Body of pancreas (tissue), 4 donors: ENCODE results near the gene SRPK3. TPM values are rescaled to one million over a fixed set of nuclear protein-coding genes. Genes with fewer than 3 reads are reported as not detected.

ENCODE experiments used
- ATAC-seq: fragments of 150-250 bp; one replicate; pipeline ENCODE4 v1.9.1; 2016
- DNase-seq, 4 donors: peaks; one replicate each; pipeline ENCODE4 v3.0.0-alpha.2; 2019
- H3K27ac ChIP-seq, 4 donors: fragments of 200-600 bp; sonication (generic); 1 replicate in 3 of 4; 2 replicates in 1 of 4; pipeline versions ENCODE4 v1.5.1 to v1.6.1; 2016 to 2019; ENCODE audit warnings: mild to moderate bottlenecking in 1 of 4, mixed read lengths in 1 of 4, moderate library complexity in 1 of 4
- H3K27me3 ChIP-seq, 2 donors: fragments of 200-600 bp; sonication (generic); one replicate each; pipeline ENCODE4 v1.6.0; 2016; ENCODE audit warnings: mild to moderate bottlenecking in 1 of 2
- H3K36me3 ChIP-seq, 2 donors: fragments of 200-600 bp; sonication (generic); replicated peaks in 1 of 2; 2 replicates each; pipeline ENCODE4 v1.5.1; 2016; ENCODE audit warnings: low read depth in 2 of 2; ENCODE audit not compliant: insufficient read depth in 1 of 2
- H3K4me1 ChIP-seq: fragments of 200-600 bp; sonication (generic); one replicate; pipeline ENCODE4 v1.6.0; 2016
- H3K4me3 ChIP-seq, 2 donors: fragments of 200-600 bp; sonication (generic); 1 replicate in 1 of 2; 2 replicates in 1 of 2; pipeline ENCODE4 v1.5.1; 2016 to 2019
- H3K9me3 ChIP-seq, 3 donors: fragments of 200-600 bp; sonication (generic); 1 replicate in 2 of 3; 2 replicates in 1 of 3; pipeline ENCODE4 v1.5.1; 2016
- CTCF ChIP-seq, 7 experiments: fragments of 450-650 bp in 4 of 7; fragments of 200-600 bp in 3 of 7; sonication (generic) in 3 of 7; IDR thresholded peaks; one replicate each; pipeline ENCODE4 v1.5.1; 2016 to 2019; ENCODE audit warnings: antibody characterized with exemption in 7 of 7
- POLR2A ChIP-seq, 3 donors: fragments of 450-650 bp; IDR thresholded peaks; one replicate each; pipeline ENCODE4 v1.6.1; 2016; ENCODE audit warnings: antibody characterized with exemption in 3 of 3, mild to moderate bottlenecking in 2 of 3
- whole genome bisulfite sequencing, 2 donors: methylation state at CpG; one replicate each; pipeline ENCODE4 v1.1.5; 2017; 5-methylcytosine and 5-hydroxymethylcytosine counted together
- intact Hi-C: fragments of 100-400 bp; cut with DNase I; formaldehyde crosslinking; loops from one replicate; pipeline ENCODE4 v1.15.1; 2023
- total RNA-seq, 2 donors: library from RNA; depleted of rRNA; stranded (reverse); fragments of >200 nt; gene quantifications; one replicate each; pipeline ENCODE4 v1.1.0, GENCODE V29; 2016

The SRPK3 gene
- total RNA-seq, 2 donors from 2014 or later = not detected

GRCh38 chrX:153793291-153793690 is 12.4 kb downstream of the SRPK3 start:
- TF ChIP-seq POLR2A (IDR thresholded peaks at IDR 0.05) (no peak), CTCF (IDR thresholded peaks at IDR 0.05) (no peak)
- Histone ChIP-seq H3K36me3 (no peaks in the 10 kb centered on the region), H3K4me3 (peak overlapping the region; percentile 20 to 45), H3K27ac (peak overlapping the region; percentile 68 to 96 (median 93)), H3K27me3 (no peaks in the 10 kb centered on the region), H3K4me1 (peaks cover 39% of the 10 kb centered on the region), H3K9me3 (no peaks in the 10 kb centered on the region)
- ATAC-seq (no peak), DNase-seq (peak in 1 of 4 donors; percentile 8)
- 6 to 24% methylated on average over 4 to 7 of the region's 7 CpGs for WGBS, 2 donors
- intact Hi-C loops = no loop called here

GRCh38 chrX:153794018-153794896 is 13.4 kb downstream of the SRPK3 start, which contains the start of the genes IDH3G and SSR4:
TSS of gene IDH3G (minus strand) at chrX:153794375. CDS start at chrX:153794326, 49 bp downstream.
TSS of gene SSR4 (plus strand) at chrX:153794668. CDS start at chrX:153794688, 20 bp downstream.
- TF ChIP-seq CTCF (IDR thresholded peaks at IDR 0.05) (peak in 5 of 7 experiments; percentile 7 to 55 (median 31)), POLR2A (IDR thresholded peaks at IDR 0.05) (peak; percentile 43 to 76 (median 75))
- intact Hi-C loops = no loop called here
- no peaks in the 10 kb centered on the region for H3K9me3 ChIP-seq
- H3K36me3 ChIP-seq = no peaks in the 10 kb centered on the region
- H3K4me3 ChIP-seq = peak within 1 kb of the TSS; percentile 45 to 46
- H3K27ac ChIP-seq = peak within 1 kb of the TSS; percentile 68 to 96 (median 93)
- WGBS, 2 donors = 0 to 1% methylated on average over 2 to 30 of the region's 92 CpGs
- DNase-seq (peak; percentile 92 to 94 (median 93)), ATAC-seq (peak; percentile 94)
- no peaks in the 10 kb centered on the region for H3K27me3 ChIP-seq
- H3K4me1 ChIP-seq = peaks cover 47% of the 10 kb centered on the region

- WGBS, 2 donors = 3 to 5% methylated on average over 7 to 46 of the region's 47 CpGs
- intact Hi-C loops = no loop called here
- Histone ChIP-seq H3K9me3 (no peaks in the 10 kb centered on the region), H3K4me1 (peaks cover 51% of the 10 kb centered on the region), H3K36me3 (no peaks in the 10 kb centered on the region), H3K27ac (peak overlapping the region; percentile 49 to 96 (median 82)), H3K27me3 (no peaks in the 10 kb centered on the region), H3K4me3 (peak overlapping the region; percentile 43 to 46)
- DNase-seq (peak in 1 of 4 donors; percentile 20), ATAC-seq (no peak)
- TF ChIP-seq CTCF (IDR thresholded peaks at IDR 0.05) (no peak), POLR2A (IDR thresholded peaks at IDR 0.05) (no peak)
These were observed 14.3 kb downstream of the SRPK3 start for GRCh38 chrX:153794897-153795816.

- H3K4me3 ChIP-seq = no peak overlapping the region
- ATAC-seq (no peak), DNase-seq (no peak)
- H3K9me3 ChIP-seq = no peaks in the 10 kb centered on the region
- TF ChIP-seq CTCF (IDR thresholded peaks at IDR 0.05) (no peak), POLR2A (IDR thresholded peaks at IDR 0.05) (no peak)
- H3K4me1 ChIP-seq = peaks cover 44% of the 10 kb centered on the region
- WGBS, 2 donors = 73 to 100% methylated on average over 2 to 5 of the region's 15 CpGs
- intact Hi-C loops = no loop called here
- H3K27ac ChIP-seq = no peak overlapping the region
- H3K27me3 ChIP-seq = no peaks in the 10 kb centered on the region
- no peaks in the 10 kb centered on the region for H3K36me3 ChIP-seq
These were observed 16.7 kb downstream of the SRPK3 start for GRCh38 chrX:153797415-153798015.
